H1 (cell line): ENCODE results near the gene STAG2. TPM values are rescaled to one million over a fixed set of nuclear protein-coding genes. Genes with fewer than 3 reads are reported as not detected.

Source experiments
- CTCF ChIA-PET: fragments of 300-600 bp; sonication (Branson Sonifier 250); formaldehyde crosslinking; loops from one replicate; lab custom pipeline; 2021; ENCODE audit not compliant: partially characterized antibody; lab: Charles Lee
- POLR2A ChIA-PET: fragments of 300-600 bp; sonication (Branson Sonifier 250); formaldehyde crosslinking; loops from one replicate; lab custom pipeline; 2021; ENCODE audit warnings: inconsistent platforms; ENCODE audit not compliant: partially characterized antibody; lab: Charles Lee
- DNase-seq, 2 experiments: peaks; one replicate each; pipeline versions ENCODE4 v3.0.0 to v3.0.0-alpha.2; 2010 to 2022; ENCODE audit warnings: low spot score in 2 of 2, low read depth in 1 of 2, mixed read lengths in 1 of 2
- FAIRE-seq: peaks from 2 replicates; lab custom pipeline; 2011; peaks lifted over from hg19 to GRCh38; lab: Jason Lieb, UNC
- H2AFZ ChIP-seq: 2 replicates; pipeline ENCODE4 v1.8.1; 2012; ENCODE audit warnings: low read length, inconsistent platforms
- H2AK5ac ChIP-seq: 2 replicates; pipeline ENCODE4 v1.6.1; 2013; ENCODE audit warnings: low read depth, low read length
- H2BK120ac ChIP-seq: replicated peaks from 2 replicates; pipeline ENCODE3; 2013; ENCODE audit warnings: low read depth, low read length, inconsistent platforms
- H2BK12ac ChIP-seq: 2 replicates; pipeline ENCODE4 v1.6.1; 2013; ENCODE audit warnings: low read depth, low read length
- H2BK15ac ChIP-seq: 2 replicates; pipeline ENCODE4 v1.6.1; 2013; ENCODE audit warnings: low read length
- H2BK20ac ChIP-seq: 2 replicates; pipeline ENCODE4 v1.6.1; 2013; ENCODE audit warnings: low read length
- H2BK5ac ChIP-seq: 2 replicates; pipeline ENCODE4 v1.6.1; 2013; ENCODE audit warnings: low read depth, low read length
- H3K14ac ChIP-seq: 2 replicates; pipeline ENCODE4 v1.6.1; 2013; ENCODE audit warnings: inconsistent platforms; ENCODE audit not compliant: insufficient read length
- H3K18ac ChIP-seq: 2 replicates; pipeline ENCODE4 v1.6.1; 2013; ENCODE audit warnings: low read length; ENCODE audit errors: extremely low read depth
- H3K23ac ChIP-seq: 2 replicates; pipeline ENCODE4 v1.6.1; 2013; ENCODE audit warnings: inconsistent platforms; ENCODE audit not compliant: insufficient read length
- H3K23me2 ChIP-seq: 2 replicates; pipeline ENCODE4 v1.6.1; 2013; ENCODE audit warnings: low read depth, low read length
- H3K27ac ChIP-seq: 2 replicates; pipeline ENCODE4 v1.6.1; 2011; ENCODE audit warnings: low read depth, low read length, inconsistent platforms
- H3K27me3 ChIP-seq, 4 experiments: replicated peaks in 1 of 4; 1 replicate in 1 of 4; 2 replicates in 3 of 4; pipeline versions ENCODE4 v1.6.1 to v1.8.1; 2011 to 2013; ENCODE audit warnings: low read length in 3 of 4, mild to moderate bottlenecking in 3 of 4, inconsistent platforms in 2 of 4, mixed read lengths in 2 of 4, moderate library complexity in 1 of 4; ENCODE audit not compliant: control insufficient read depth in 3 of 4, insufficient read depth in 3 of 4; ENCODE audit errors: extremely low read depth in 1 of 4
- H3K36me3 ChIP-seq, 4 experiments: 2 replicates each; pipeline versions ENCODE4 v1.6.1 to v1.8.1; 2011 to 2013; ENCODE audit warnings: mild to moderate bottlenecking in 4 of 4, low read length in 3 of 4, moderate library complexity in 2 of 4, control low read depth in 1 of 4, inconsistent platforms in 1 of 4; ENCODE audit not compliant: insufficient read depth in 4 of 4, control insufficient read depth in 2 of 4
- H3K4ac ChIP-seq: replicated peaks from 2 replicates; pipeline ENCODE3; 2013; ENCODE audit warnings: low read length, low read depth, mixed read lengths, inconsistent platforms; ENCODE audit not compliant: insufficient read length
- H3K4me1 ChIP-seq, 4 experiments: replicated peaks in 1 of 4; 1 replicate in 1 of 4; 2 replicates in 3 of 4; pipeline versions ENCODE4 v1.6.1 to v1.8.1; 2011 to 2013; ENCODE audit warnings: low read length in 3 of 4, inconsistent platforms in 2 of 4, mixed read lengths in 1 of 4; ENCODE audit not compliant: insufficient read depth in 4 of 4, control insufficient read depth in 3 of 4
- H3K4me2 ChIP-seq, 2 experiments: 2 replicates each; pipeline versions ENCODE4 v1.6.1 to v1.8.1; 2011 to 2013; ENCODE audit warnings: low read depth in 2 of 2, low read length in 2 of 2, control low read depth in 1 of 2, inconsistent platforms in 1 of 2, mild to moderate bottlenecking in 1 of 2; ENCODE audit not compliant: insufficient read depth in 1 of 2
- H3K4me3 ChIP-seq, 4 experiments: fragments of 200-600, 300-600 bp in 1 of 4; sonication (generic), shearing (Covaris generic), sonication (Bioruptor Twin) in 1 of 4; 2 replicates each; pipeline versions ENCODE4 v1.5.1 to v1.8.1; 2011 to 2016; ENCODE audit warnings: low read length in 4 of 4, low read depth in 3 of 4, control low read depth in 2 of 4, inconsistent platforms in 2 of 4, mild to moderate bottlenecking in 2 of 4, mixed read lengths in 1 of 4, moderate library complexity in 1 of 4; ENCODE audit not compliant: insufficient read depth in 2 of 4; ENCODE audit errors: extremely low read depth in 1 of 4
- H3K56ac ChIP-seq: replicated peaks from 2 replicates; pipeline ENCODE3; 2013; ENCODE audit warnings: low read depth, mild to moderate bottlenecking, mixed read lengths, low read length, inconsistent platforms; ENCODE audit not compliant: insufficient read length
- H3K79me1 ChIP-seq: 2 replicates; pipeline ENCODE4 v1.6.1; 2013; ENCODE audit warnings: low read depth, low read length, control low read depth
- H3K79me2 ChIP-seq, 2 experiments: 2 replicates each; pipeline versions ENCODE4 v1.6.1 to v1.8.1; 2012 to 2013; ENCODE audit warnings: low read length in 2 of 2, mild to moderate bottlenecking in 2 of 2, inconsistent platforms in 1 of 2; ENCODE audit not compliant: insufficient read depth in 2 of 2, control insufficient read depth in 1 of 2
- H3K9ac ChIP-seq, 4 experiments: replicated peaks in 1 of 4; 1 replicate in 1 of 4; 2 replicates in 3 of 4; pipeline versions ENCODE4 v1.6.1 to v1.8.1; 2011 to 2013; ENCODE audit warnings: low read depth in 3 of 4, low read length in 3 of 4, control low read depth in 2 of 4, mild to moderate bottlenecking in 2 of 4, moderate library complexity in 2 of 4, inconsistent platforms in 1 of 4; ENCODE audit errors: extremely low read depth in 1 of 4
- H3K9me3 ChIP-seq, 2 experiments: 2 replicates each; pipeline versions ENCODE4 v1.6.1 to v1.8.1; 2012 to 2013; ENCODE audit warnings: mild to moderate bottlenecking in 2 of 2, moderate library complexity in 2 of 2, control low read depth in 1 of 2, inconsistent platforms in 1 of 2, low read depth in 1 of 2, low read length in 1 of 2, mixed read lengths in 1 of 2; ENCODE audit not compliant: insufficient read depth in 2 of 2
- H4K20me1 ChIP-seq, 2 experiments: replicated peaks in 1 of 2; 2 replicates each; pipeline versions ENCODE3 to v1.8.1; 2011 to 2013; ENCODE audit warnings: inconsistent platforms in 2 of 2, low read length in 2 of 2, mild to moderate bottlenecking in 1 of 2; ENCODE audit not compliant: insufficient read depth in 2 of 2, control insufficient read depth in 1 of 2
- H4K5ac ChIP-seq: 2 replicates; pipeline ENCODE4 v1.6.1; 2013; ENCODE audit warnings: low read length, low read depth, mixed read lengths, inconsistent platforms; ENCODE audit not compliant: insufficient read length
- H4K8ac ChIP-seq: 2 replicates; pipeline ENCODE4 v1.8.0; 2013; ENCODE audit warnings: mild to moderate bottlenecking, moderate library complexity, low read length, inconsistent platforms; ENCODE audit not compliant: insufficient read depth; ENCODE audit errors: extremely low read depth
- H4K91ac ChIP-seq: replicated peaks from 2 replicates; pipeline ENCODE3; 2013; ENCODE audit warnings: low read length, mixed read lengths, inconsistent platforms; ENCODE audit not compliant: insufficient read length
- CBX5 ChIP-seq: fragments of 300-800, 300-1000 bp; sonication (generic); IDR thresholded peaks from 2 replicates; pipeline ENCODE4 v1.7.1; 2016; ENCODE audit warnings: antibody characterized with exemption, low read length, low read depth
- CBX8 ChIP-seq: fragments of 300-800, 300-1000 bp; sonication (generic); IDR thresholded peaks from 2 replicates; pipeline ENCODE4 v1.7.1; 2016; ENCODE audit warnings: low read depth, low read length, borderline replicate concordance
- CREB1 ChIP-seq: IDR thresholded peaks from 2 replicates; pipeline ENCODE4 v1.6.1; 2012; ENCODE audit warnings: inconsistent platforms
- EZH2 ChIP-seq: fragments of 200-600 bp; sonication (generic); IDR thresholded peaks from 2 replicates; pipeline ENCODE4 v1.7.1; 2012; ENCODE audit warnings: low read depth, mild to moderate bottlenecking, moderate library complexity, low read length, inconsistent platforms; ENCODE audit not compliant: severe bottlenecking
- KDM1A ChIP-seq: fragments of 200-600, 300-600 bp; sonication (generic); IDR thresholded peaks from 2 replicates; pipeline ENCODE4 v1.7.1; 2016; ENCODE audit warnings: mild to moderate bottlenecking, low read length, borderline replicate concordance
- POLR2A ChIP-seq, 2 experiments: IDR thresholded peaks; 1 replicate in 1 of 2; 2 replicates in 1 of 2; pipeline ENCODE4 v1.6.1; 2011; ENCODE audit warnings: low read depth in 2 of 2, low read length in 2 of 2, mild to moderate bottlenecking in 2 of 2; ENCODE audit errors: control extremely low read depth in 1 of 2
- YY1 ChIP-seq: IDR thresholded peaks from 2 replicates; pipeline ENCODE4 v1.6.1; 2011; ENCODE audit warnings: low read depth, mild to moderate bottlenecking, low read length
- WGBS, 2 experiments: shearing (Covaris generic) in 1 of 2; methylation state at CpG; one replicate each; pipeline versions ENCODE4 v1.1.6 to v1.1.7; 2013 to 2015; ENCODE audit warnings: low lambda C conversion rate in 2 of 2, mixed read lengths in 2 of 2, inconsistent platforms in 1 of 2, low coverage in 1 of 2, missing lambda C conversion rate in 1 of 2; ENCODE audit not compliant: insufficient replicate concordance in 2 of 2, insufficient coverage in 1 of 2, insufficient read length in 1 of 2; ENCODE audit errors: extremely low coverage in 1 of 2, missing lambda C conversion rate in 1 of 2; 5-methylcytosine and 5-hydroxymethylcytosine counted together
- polyA plus RNA-seq, 7 experiments: library from polyadenylated mRNA; depleted of rRNA in 3 of 7; stranded (reverse) in 5 of 7; unstranded in 2 of 7; fragments of >200 nt in 5 of 7; fragments of 200-250 nt in 2 of 7; gene quantifications; 1 replicate in 5 of 7; 2 replicates in 1 of 7; 4 replicates in 1 of 7; pipeline versions ENCODE4 v1.2.1 to v1.2.3, GENCODE V29; 2011 to 2013; ENCODE audit warnings: missing spikeins in 2 of 7, mixed read lengths in 2 of 7
- total RNA-seq: library from RNA; stranded (reverse); fragmentation: NEBNext Ultra II Directional; extraction: Animal tissue kit (Norgen Biotek cat#: 25700); gene quantifications from 2 replicates; pipeline ENCODE4 v1.2.1, GENCODE V29; 2021

The STAG2 gene
- total and polyA plus RNA-seq, 2 of the 8 experiments (the other 6 are each of a cell fraction or from before 2014, with no cell fraction given): 20.3 to 94.9 TPM

GRCh38 chrX:124001581-124001980 is 40.1 kb downstream of the STAG2 start:
- H3K56ac ChIP-seq: no peak overlapping the region
- no peak overlapping the region for H3K4me3 ChIP-seq
- POLR2A ChIA-PET: no interaction called here
- H3K36me3 ChIP-seq: no peaks in the 10 kb centered on the region
- TF ChIP-seq CBX5 (no peak), POLR2A (IDR thresholded peaks at IDR 0.05; ENCODE audit: control extremely low read depth in 1 of 2, low read depth in 2 of 2, low read length in 2 of 2) (no peak), EZH2 (no peak), YY1 (no peak), KDM1A (no peak), CBX8 (no peak), CREB1 (no peak)
- H3K4me2 ChIP-seq: no peak overlapping the region
- no peak overlapping the region for H4K5ac ChIP-seq
- H2AFZ ChIP-seq: no peak overlapping the region
- no peaks in the 10 kb centered on the region for H3K9me3 ChIP-seq
- no peak overlapping the region for H2BK20ac ChIP-seq
- H3K18ac ChIP-seq: no peak overlapping the region
- CTCF ChIA-PET: interaction anchor here (1.1 kb wide), 1 partner anchor 116 kb away, joined by 3 read pairs; no protein-coding TSS in a partner anchor
- no peak overlapping the region for H2BK120ac ChIP-seq
- H3K4me1 ChIP-seq: no peaks in the 10 kb centered on the region; a peak in 1 of 7 replicates
- peaks cover 3 to 93% of the 10 kb centered on the region in 2 experiments; a peak in 3 of 4 replicates for H3K79me2 ChIP-seq
- H4K20me1 ChIP-seq: peaks cover 0 to 18% of the 10 kb centered on the region in 2 experiments
- no peak overlapping the region for H3K9ac ChIP-seq
- H2BK12ac ChIP-seq: no peak overlapping the region
- H2AK5ac ChIP-seq: no peak overlapping the region
- no peaks in the 10 kb centered on the region for H3K27me3 ChIP-seq
- H3K27ac ChIP-seq: no peak overlapping the region
- H4K91ac ChIP-seq: no peak overlapping the region
- H3K4ac ChIP-seq: no peak overlapping the region
- no peak overlapping the region for H4K8ac ChIP-seq
- DNase-seq (no peak), FAIRE-seq (no peak)
- H3K23me2 ChIP-seq: peaks cover 1% of the 10 kb centered on the region; the same call in 1 of the 2 replicates
- no peaks in the 10 kb centered on the region for H3K79me1 ChIP-seq
- 100% methylated on average over 2 of the region's 2 CpGs; no CpG with 5 or more reads in 1 of the 2 experiments for WGBS, 2 experiments
- no peak overlapping the region for H3K23ac ChIP-seq
- no peak overlapping the region for H2BK15ac ChIP-seq
- H3K14ac ChIP-seq: no peak overlapping the region
- H2BK5ac ChIP-seq: no peak overlapping the region
